Measurements from ENCODE around the gene AGPAT4.

DNA sequence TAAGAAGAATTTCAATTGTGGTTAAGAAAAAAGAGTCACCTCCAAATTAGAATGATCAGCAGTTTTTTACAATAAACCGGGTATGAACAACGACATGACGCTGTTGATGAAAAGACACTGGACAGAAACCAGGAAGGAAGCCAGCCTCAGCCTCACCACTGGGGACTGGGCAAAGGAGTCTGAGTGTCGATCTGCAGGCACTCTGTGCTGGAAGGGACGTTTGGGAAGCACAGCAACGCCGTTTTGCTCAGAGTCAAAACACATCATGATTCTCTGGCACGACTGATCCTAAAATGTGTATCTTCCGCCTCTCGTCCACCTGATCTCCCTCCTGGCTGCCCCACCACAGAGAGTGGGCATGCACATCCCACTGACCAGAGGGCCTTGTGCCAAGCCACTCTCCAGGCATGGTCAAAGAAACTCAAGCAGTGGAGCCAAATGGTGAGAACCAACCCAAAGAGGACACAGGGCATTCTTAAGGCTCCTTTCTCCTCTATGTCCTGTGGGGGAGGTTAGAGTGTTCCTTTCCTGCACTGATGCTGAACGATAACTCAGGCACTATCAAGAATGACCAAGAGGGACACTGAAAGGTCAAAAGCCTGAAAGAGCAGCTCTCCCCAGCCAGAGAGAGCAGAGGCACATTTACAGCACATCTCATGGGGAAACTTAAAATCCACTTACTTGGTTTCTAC lies 68.8 kb downstream of the AGPAT4 start:
- TF ChIP-seq, protein P1, sequence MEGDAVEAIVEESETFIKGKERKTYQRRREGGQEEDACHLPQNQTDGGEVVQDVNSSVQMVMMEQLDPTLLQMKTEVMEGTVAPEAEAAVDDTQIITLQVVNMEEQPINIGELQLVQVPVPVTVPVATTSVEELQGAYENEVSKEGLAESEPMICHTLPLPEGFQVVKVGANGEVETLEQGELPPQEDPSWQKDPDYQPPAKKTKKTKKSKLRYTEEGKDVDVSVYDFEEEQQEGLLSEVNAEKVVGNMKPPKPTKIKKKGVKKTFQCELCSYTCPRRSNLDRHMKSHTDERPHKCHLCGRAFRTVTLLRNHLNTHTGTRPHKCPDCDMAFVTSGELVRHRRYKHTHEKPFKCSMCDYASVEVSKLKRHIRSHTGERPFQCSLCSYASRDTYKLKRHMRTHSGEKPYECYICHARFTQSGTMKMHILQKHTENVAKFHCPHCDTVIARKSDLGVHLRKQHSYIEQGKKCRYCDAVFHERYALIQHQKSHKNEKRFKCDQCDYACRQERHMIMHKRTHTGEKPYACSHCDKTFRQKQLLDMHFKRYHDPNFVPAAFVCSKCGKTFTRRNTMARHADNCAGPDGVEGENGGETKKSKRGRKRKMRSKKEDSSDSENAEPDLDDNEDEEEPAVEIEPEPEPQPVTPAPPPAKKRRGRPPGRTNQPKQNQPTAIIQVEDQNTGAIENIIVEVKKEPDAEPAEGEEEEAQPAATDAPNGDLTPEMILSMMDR (conservative IDR thresholded peaks at IDR 0.05; ENCODE audit: low read depth, low read length), result no peak
- TF ChIP-seq SMC3 (IDR thresholded peaks at IDR 0.05; ENCODE audit: low read depth, low read length) (no peak), RAD21 (IDR thresholded peaks at IDR 0.05; ENCODE audit: low read length) (no peak), POLR2A (IDR thresholded peaks at IDR 0.05; ENCODE audit: low read depth, low read length) (no peak), MAFK (IDR thresholded peaks at IDR 0.05; ENCODE audit: low read depth, low read length) (0 out of 2 replicates have a peak, but pooled peaks have one; percentile 38), RFX5 (IDR thresholded peaks at IDR 0.05; ENCODE audit: low read depth, low read length) (no peak), BHLHE40 (IDR thresholded peaks at IDR 0.05; ENCODE audit: low read depth, low read length) (no peak), NFE2L2 (IDR thresholded peaks at IDR 0.05; ENCODE audit: low read depth, low read length) (no peak)
- TF ChIP-seq, protein P2, sequence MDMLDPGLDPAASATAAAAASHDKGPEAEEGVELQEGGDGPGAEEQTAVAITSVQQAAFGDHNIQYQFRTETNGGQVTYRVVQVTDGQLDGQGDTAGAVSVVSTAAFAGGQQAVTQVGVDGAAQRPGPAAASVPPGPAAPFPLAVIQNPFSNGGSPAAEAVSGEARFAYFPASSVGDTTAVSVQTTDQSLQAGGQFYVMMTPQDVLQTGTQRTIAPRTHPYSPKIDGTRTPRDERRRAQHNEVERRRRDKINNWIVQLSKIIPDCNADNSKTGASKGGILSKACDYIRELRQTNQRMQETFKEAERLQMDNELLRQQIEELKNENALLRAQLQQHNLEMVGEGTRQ (IDR thresholded peaks at IDR 0.05; ENCODE audit: low read depth, low read length), result no peak
